Esophagus muscularis mucosa (tissue), 4 donors: ENCODE measurements around the gene GOLGA2. TPM values are rescaled to one million over a fixed set of nuclear protein-coding genes. Genes with fewer than 3 reads are reported as not detected.

ENCODE experiments used
- DNase-seq: peaks from one replicate; pipeline ENCODE4 v3.0.0-alpha.2; 2017; ENCODE audit errors: extremely low spot score
- H3K27ac ChIP-seq, 4 donors: fragments of 200-600 bp; sonication (generic); replicated peaks in 1 of 4; 1 replicate in 3 of 4; 2 replicates in 1 of 4; pipeline ENCODE4 v1.5.1; 2016 to 2019; ENCODE audit warnings: mild to moderate bottlenecking in 1 of 4
- H3K27me3 ChIP-seq, 4 donors: fragments of 200-600 bp; sonication (generic); one replicate each; pipeline versions ENCODE4 v1.5.1 to v1.6.0; 2016 to 2019
- H3K36me3 ChIP-seq, 4 donors: fragments of 200-600 bp; sonication (generic); one replicate each; pipeline ENCODE4 v1.5.1; 2016 to 2019
- H3K4me1 ChIP-seq, 4 donors: fragments of 200-600 bp; sonication (generic); one replicate each; pipeline ENCODE4 v1.5.1; 2016 to 2019
- H3K4me3 ChIP-seq, 4 donors: fragments of 200-600 bp; sonication (generic); 1 replicate in 2 of 4; 2 replicates in 2 of 4; pipeline ENCODE4 v1.5.1; 2016 to 2019; ENCODE audit warnings: mild to moderate bottlenecking in 4 of 4, moderate library complexity in 1 of 4
- H3K9me3 ChIP-seq, 4 donors: fragments of 200-600 bp; sonication (generic); 1 replicate in 3 of 4; 2 replicates in 1 of 4; pipeline ENCODE4 v1.5.1; 2016 to 2019
- EP300 ChIP-seq: sonication (generic); formaldehyde crosslinking; IDR thresholded peaks from one replicate; pipeline ENCODE4 v1.6.1; 2017; ENCODE audit warnings: antibody characterized with exemption
- POLR2A ChIP-seq: fragments of 450-650 bp; IDR thresholded peaks from one replicate; pipeline ENCODE4 v1.6.1; 2017; ENCODE audit warnings: antibody characterized with exemption, moderate library complexity, mild to moderate bottlenecking, low read depth
- POLR2AphosphoS5 ChIP-seq, 2 donors: sonication (generic); formaldehyde crosslinking; IDR thresholded peaks; one replicate each; pipeline ENCODE4 v1.6.1; 2017; ENCODE audit warnings: antibody characterized with exemption in 2 of 2
- WGBS: methylation state at CpG from one replicate; pipeline ENCODE4 v1.1.5; 2018; 5-methylcytosine and 5-hydroxymethylcytosine counted together
- intact Hi-C: fragments of 100-400 bp; cut with DNase I; formaldehyde crosslinking; loops from one replicate; pipeline ENCODE4 v1.15.1; 2023
- total RNA-seq, 4 donors: library from RNA; depleted of rRNA; stranded (reverse); fragments of >200 nt; gene quantifications; one replicate each; pipeline versions ENCODE4 v1.1.0 to v1.2.1, GENCODE V29; 2016
- TF ChIP-seq, protein P1 (sequence below), 3 experiments: fragments of 200-600 bp in 2 of 3; fragments of 450-650 bp in 1 of 3; sonication (generic) in 2 of 3; IDR thresholded peaks; one replicate each; pipeline ENCODE4 v1.5.1; 2017 to 2019; ENCODE audit warnings: antibody characterized with exemption in 3 of 3, mild to moderate bottlenecking in 2 of 3, moderate library complexity in 1 of 3

The GOLGA2 gene
- total RNA-seq, 4 donors from 2014 or later = 71.1 to 108 (median 101) TPM

DNA sequence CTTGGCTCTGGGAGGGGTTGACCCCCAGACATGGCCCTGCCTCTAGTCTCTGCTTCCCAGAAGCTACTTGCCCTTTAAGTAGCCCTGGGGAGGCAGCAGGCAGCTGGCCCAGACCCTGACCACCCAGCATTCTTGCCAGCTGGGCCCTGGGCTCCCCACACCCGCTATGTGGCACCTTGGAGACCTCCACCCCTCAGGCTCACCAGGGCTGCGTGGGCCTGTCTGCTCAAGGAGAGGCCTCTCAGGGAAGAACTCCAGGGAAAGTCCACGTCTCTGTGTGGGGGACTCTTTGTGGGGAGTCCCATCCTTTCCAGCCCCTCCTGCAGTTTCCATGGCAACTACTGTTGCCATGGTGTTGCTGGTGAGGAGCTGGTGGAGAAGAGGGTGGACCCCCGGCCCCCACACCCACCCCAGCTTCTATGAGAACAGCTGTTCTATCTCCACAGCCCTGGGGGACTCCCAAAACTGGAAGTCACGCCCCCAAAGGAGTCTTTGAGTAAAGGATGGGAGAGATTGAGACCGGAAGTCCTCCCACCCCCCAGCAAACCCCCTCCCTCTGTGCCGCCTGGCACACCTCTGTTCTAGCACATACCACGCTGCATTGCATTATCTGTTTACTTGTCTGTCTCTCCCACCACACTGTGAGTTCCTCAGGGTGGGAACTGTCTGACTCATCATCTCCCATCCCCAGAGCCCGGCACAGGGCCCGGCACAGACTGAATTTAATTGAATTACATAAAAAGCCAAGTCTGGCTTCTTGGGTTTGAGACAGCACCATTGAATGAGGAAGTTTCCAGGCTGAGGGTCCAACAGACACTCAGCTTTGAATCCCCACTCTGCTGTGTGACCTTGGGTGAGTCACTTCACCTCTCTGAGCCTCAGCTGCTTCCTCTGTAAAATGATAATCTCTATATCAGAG, 60.1 kb downstream of the GOLGA2 start:
- intact Hi-C loops = no loop called here
- H3K27me3 ChIP-seq = no peaks in the 10 kb centered on the region
- H3K9me3 ChIP-seq = no peaks in the 10 kb centered on the region
- no peak for DNase-seq
- peaks cover 16 to 54% (median 42%) of the 10 kb centered on the region in 4 donors for H3K4me1 ChIP-seq
- no peak overlapping the region for H3K4me3 ChIP-seq
- H3K27ac ChIP-seq = peak overlapping the region; percentile 52 to 73 (median 68)
- TF ChIP-seq, protein P1, sequence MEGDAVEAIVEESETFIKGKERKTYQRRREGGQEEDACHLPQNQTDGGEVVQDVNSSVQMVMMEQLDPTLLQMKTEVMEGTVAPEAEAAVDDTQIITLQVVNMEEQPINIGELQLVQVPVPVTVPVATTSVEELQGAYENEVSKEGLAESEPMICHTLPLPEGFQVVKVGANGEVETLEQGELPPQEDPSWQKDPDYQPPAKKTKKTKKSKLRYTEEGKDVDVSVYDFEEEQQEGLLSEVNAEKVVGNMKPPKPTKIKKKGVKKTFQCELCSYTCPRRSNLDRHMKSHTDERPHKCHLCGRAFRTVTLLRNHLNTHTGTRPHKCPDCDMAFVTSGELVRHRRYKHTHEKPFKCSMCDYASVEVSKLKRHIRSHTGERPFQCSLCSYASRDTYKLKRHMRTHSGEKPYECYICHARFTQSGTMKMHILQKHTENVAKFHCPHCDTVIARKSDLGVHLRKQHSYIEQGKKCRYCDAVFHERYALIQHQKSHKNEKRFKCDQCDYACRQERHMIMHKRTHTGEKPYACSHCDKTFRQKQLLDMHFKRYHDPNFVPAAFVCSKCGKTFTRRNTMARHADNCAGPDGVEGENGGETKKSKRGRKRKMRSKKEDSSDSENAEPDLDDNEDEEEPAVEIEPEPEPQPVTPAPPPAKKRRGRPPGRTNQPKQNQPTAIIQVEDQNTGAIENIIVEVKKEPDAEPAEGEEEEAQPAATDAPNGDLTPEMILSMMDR (IDR thresholded peaks at IDR 0.05) = no peak
- no peak for TF ChIP-seq POLR2A
- no peak for TF ChIP-seq EP300
- TF ChIP-seq POLR2AphosphoS5 (IDR thresholded peaks at IDR 0.05) = no peak
- WGBS = 62% methylated on average over 9 of the region's 10 CpGs
- H3K36me3 ChIP-seq = no peaks in the 10 kb centered on the region

DNA sequence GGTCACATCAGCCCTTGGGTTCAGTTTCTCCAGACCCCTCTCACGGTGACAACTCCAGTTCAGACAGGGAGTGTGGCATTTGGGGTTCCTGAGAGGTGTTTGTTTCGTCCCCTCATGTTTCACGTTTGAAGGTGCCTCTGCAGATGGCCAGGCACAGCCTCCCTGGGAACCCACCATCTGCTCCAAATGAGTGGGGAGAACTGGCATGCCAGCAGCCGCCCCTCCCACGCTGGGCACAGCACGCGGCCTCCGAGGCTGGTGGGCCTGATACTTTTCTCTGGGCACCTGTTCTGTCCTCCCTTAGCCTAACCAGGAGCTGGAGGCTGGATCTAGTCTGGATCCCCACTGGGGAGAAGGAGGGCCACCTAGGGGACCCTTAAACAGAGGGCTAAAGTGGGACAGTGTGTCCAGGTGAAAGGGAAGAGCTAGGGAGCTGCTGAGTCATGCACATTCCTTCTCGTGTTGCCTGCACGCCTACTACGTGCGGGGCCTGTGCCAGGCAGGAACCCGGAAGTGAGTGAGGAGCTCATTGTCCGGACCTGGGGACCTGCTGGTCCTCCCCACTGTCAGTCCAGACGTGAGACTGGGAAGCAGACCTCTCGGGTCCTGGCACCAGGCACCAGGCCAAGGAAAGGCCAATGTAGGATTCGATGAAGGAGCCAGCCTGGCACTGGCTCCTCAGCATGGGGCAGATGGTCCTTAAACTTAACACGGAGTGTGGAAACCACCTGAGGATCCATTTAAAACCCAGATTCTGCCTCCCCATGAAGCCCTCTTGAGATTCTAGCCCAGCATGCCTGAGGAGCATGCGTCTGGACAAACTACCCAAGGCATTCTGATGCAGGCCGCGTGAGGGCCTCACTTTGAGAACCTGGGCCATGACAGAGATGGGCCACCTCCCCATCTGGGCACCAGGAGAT, 61.0 kb downstream of the GOLGA2 start:
- DNase-seq = no peak
- H3K27ac ChIP-seq = peak overlapping the region; percentile 52 to 73 (median 68)
- H3K36me3 ChIP-seq = no peaks in the 10 kb centered on the region
- H3K9me3 ChIP-seq = no peaks in the 10 kb centered on the region
- no peak overlapping the region for H3K4me3 ChIP-seq
- TF ChIP-seq EP300 (no peak), POLR2AphosphoS5 (IDR thresholded peaks at IDR 0.05) (no peak), POLR2A (no peak)
- TF ChIP-seq, protein P1 (IDR thresholded peaks at IDR 0.05) = no peak
- intact Hi-C loops = no loop called here
- 69% methylated on average over 12 of the region's 21 CpGs for WGBS
- H3K4me1 ChIP-seq = peaks cover 16 to 59% (median 47%) of the 10 kb centered on the region in 4 donors
- H3K27me3 ChIP-seq = no peaks in the 10 kb centered on the region

DNA sequence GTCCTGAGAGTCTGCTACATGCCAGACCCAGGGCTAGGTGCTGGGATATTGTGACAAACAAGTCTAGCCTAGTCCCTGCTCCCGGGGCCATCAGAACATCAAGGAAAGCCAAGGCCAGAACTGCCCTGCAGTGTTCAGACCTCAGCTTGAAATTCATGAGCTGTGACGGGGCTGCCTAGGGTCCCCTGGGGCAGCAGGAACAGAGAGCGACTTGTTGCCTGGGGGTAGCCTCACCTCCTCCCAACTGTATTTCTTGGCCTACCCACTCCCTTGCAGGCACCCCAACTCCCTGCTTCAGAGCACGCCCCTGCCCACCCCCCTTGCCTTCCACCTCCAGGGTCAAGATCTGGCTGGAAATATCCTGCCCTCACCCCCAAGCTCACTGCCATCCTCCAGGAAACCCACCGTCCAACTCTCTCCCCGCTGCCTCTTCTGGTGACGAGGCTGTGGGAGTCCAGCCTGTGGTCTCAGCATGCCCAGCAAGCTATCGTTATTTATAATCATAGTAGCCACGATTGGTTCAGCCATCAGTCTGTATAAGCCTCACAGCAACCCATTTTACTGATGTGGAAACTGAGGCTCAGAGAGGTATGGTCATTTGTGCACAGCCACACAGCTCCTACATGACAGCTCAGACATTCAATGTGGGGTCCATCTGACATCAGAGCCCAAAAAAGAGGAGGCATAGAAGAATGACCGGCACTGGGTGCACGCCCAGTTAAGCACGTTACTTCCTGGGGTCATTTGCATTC, 61.9 kb downstream of the GOLGA2 start:
- Histone ChIP-seq H3K4me3 (no peak overlapping the region), H3K4me1 (peaks cover 14 to 53% (median 43%) of the 10 kb centered on the region in 4 donors), H3K9me3 (no peaks in the 10 kb centered on the region), H3K27ac (no peak overlapping the region), H3K36me3 (no peaks in the 10 kb centered on the region), H3K27me3 (no peaks in the 10 kb centered on the region)
- WGBS = 90% methylated on average over 12 of the region's 12 CpGs
- TF ChIP-seq POLR2AphosphoS5 (IDR thresholded peaks at IDR 0.05) (no peak), EP300 (no peak), POLR2A (no peak)
- TF ChIP-seq, protein P1 (IDR thresholded peaks at IDR 0.05) = no peak
- no peak for DNase-seq
- intact Hi-C loops = no loop called here

DNA sequence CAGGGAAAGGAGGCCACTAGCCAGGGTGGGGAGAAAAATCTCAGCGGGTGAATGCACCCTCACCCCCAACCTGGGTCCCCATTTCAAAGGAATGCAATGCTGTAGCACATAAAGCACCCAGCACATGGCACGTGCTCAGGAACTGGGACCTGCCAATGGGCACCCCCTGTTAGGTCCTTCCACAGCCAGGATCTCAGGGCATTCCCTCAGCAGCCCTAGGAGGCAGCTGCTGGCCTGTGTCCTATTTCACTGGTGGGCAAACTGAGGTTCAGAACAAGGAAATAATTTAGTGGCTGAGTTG, 63.9 kb downstream of the GOLGA2 start:
- H3K4me3 ChIP-seq = no peak overlapping the region
- peak overlapping the region in 1 of 4 donors; percentile 27 for H3K27ac ChIP-seq
- peaks cover 5 to 41% (median 28%) of the 10 kb centered on the region in 4 donors for H3K4me1 ChIP-seq
- no peaks in the 10 kb centered on the region for H3K36me3 ChIP-seq
- H3K27me3 ChIP-seq = no peaks in the 10 kb centered on the region
- no peak for DNase-seq
- no peaks in the 10 kb centered on the region for H3K9me3 ChIP-seq
- TF ChIP-seq EP300 (no peak), POLR2A (no peak), POLR2AphosphoS5 (IDR thresholded peaks at IDR 0.05) (no peak)
- TF ChIP-seq, protein P1 (IDR thresholded peaks at IDR 0.05) = no peak
- intact Hi-C loops = no loop called here
- WGBS = 86% methylated on average over 1 of the region's 2 CpGs
